ENCODE results near the gene TRABD2B.

DNA sequence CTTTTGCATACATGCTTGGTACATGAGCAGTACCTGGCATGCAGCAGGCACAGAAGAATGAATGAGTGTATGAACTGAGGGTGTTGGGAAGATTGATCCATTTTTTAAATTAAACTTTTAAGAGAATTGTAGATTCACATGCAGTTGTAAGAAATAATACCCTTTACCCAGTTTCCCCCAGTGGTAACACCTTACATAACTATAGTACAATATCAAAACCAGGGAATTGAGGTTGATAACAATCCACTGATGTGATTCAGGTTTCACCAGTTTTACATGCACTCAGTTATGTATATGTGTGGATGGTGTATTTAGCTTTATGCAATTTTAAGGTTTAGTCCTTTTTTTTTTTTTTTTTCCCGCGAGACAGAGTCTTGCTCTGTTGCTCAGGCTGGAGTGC is 20.5 kb downstream of the TRABD2B start:
- TF ChIP-seq CTCF (conservative IDR thresholded peaks at IDR 0.05; ENCODE audit: low read depth, low read length), result no peak
- TF ChIP-seq EZH2 (IDR thresholded peaks at IDR 0.05; ENCODE audit: borderline replicate concordance, low read depth, low read length, poor library complexity, severe bottlenecking), result no peak

Data from A673 (cell line).